Progenitor cell of endocrine pancreas (in vitro differentiated cells): Measurements from ENCODE around the gene MRPL32. TPM values are rescaled to one million over a fixed set of nuclear protein-coding genes. Genes with fewer than 3 reads are reported as not detected.
"Not testable (repeated sequence)": the region's sequence is repeated elsewhere in the genome, so short reads cannot be mapped to it uniquely, and the experiment has no call there.

Experiments used
- DNase-seq: peaks from one replicate; pipeline ENCODE4 v3.0.0; 2021; ENCODE audit warnings: low spot score; ENCODE audit not compliant: unreplicated experiment
- H3K27ac Mint-ChIP-seq: 2 replicates; pipeline ENCODE4 v1.8.0; 2021; ENCODE audit warnings: mild to moderate bottlenecking, moderate library complexity, mixed read lengths
- H3K27me3 Mint-ChIP-seq: 2 replicates; pipeline ENCODE4 v1.8.0; 2021; ENCODE audit warnings: mixed read lengths
- H3K36me3 Mint-ChIP-seq: 2 replicates; pipeline ENCODE4 v1.8.0; 2022; ENCODE audit warnings: mixed read lengths; ENCODE audit not compliant: insufficient read depth
- H3K4me1 Mint-ChIP-seq: 2 replicates; pipeline ENCODE4 v1.8.0; 2021; ENCODE audit warnings: low read depth, mixed read lengths
- H3K4me3 Mint-ChIP-seq: 2 replicates; pipeline ENCODE4 v1.8.0; 2021; ENCODE audit warnings: low read depth, mild to moderate bottlenecking, moderate library complexity, mixed read lengths
- H3K9me3 Mint-ChIP-seq: 2 replicates; pipeline ENCODE4 v1.8.0; 2021; ENCODE audit warnings: low read depth, mixed read lengths
- CTCF ChIP-seq: fragments of 200-600 bp; sonication (generic); IDR thresholded peaks from one replicate; pipeline ENCODE4 v1.5.0; 2021; ENCODE audit warnings: antibody characterized with exemption, mild to moderate bottlenecking; ENCODE audit not compliant: unreplicated experiment
- long read RNA-seq: library from polyadenylated mRNA; unstranded; transcript quantifications from one replicate; pipeline ENCODE4 v2.0.0, GENCODE V29; 2020
- total RNA-seq: library from RNA; stranded (reverse); gene quantifications from 2 replicates; pipeline ENCODE4 v1.2.1, GENCODE V29; 2021

Gene MRPL32
- total RNA-seq = 49.9 and 51.3 TPM in 2 replicates
- long read RNA-seq, transcript MRPL32-201 (3 exons, 1,035 nt) = major isoform, 19 of 49 reads
- long read RNA-seq, partial matches to known transcripts = 21 of 49 reads
- long read RNA-seq, other reads (novel, unspliced or antisense) = 5 of 49 reads

- peaks cover 33% of the 10 kb centered on the region for H3K4me1 Mint-ChIP-seq
- no peaks in the 10 kb centered on the region for H3K27me3 Mint-ChIP-seq
- H3K4me3 Mint-ChIP-seq = peak within 1 kb of the TSS; percentile 99
- H3K36me3 Mint-ChIP-seq = peaks cover 7% of the 10 kb centered on the region
- peak within 1 kb of the TSS; percentile 97 for H3K27ac Mint-ChIP-seq
- no peak for TF ChIP-seq CTCF
- peak; percentile 84 for DNase-seq
- no peaks in the 10 kb centered on the region for H3K9me3 Mint-ChIP-seq
Measured at GRCh38 chr7:42931834-42932651, at the start of gene MRPL32, which contains the start of gene PSMA2. TSS of gene MRPL32 (plus strand) at chr7:42932376. CDS start at chr7:42932387, 11 bp downstream. TSS of gene PSMA2 (minus strand) at chr7:42932174. CDS start at chr7:42932158, 16 bp downstream.

GRCh38 chr7:42883950-42884349 is 48.2 kb upstream of the MRPL32 start:
- DNase-seq = no peak
- Mint-ChIP-seq H3K4me1 (peaks cover 16% of the 10 kb centered on the region), H3K4me3 (no peak overlapping the region), H3K27ac (no peak overlapping the region), H3K9me3 (no peaks in the 10 kb centered on the region), H3K36me3 (no peaks in the 10 kb centered on the region), H3K27me3 (no peaks in the 10 kb centered on the region)
- no peak for TF ChIP-seq CTCF

- H3K9me3 Mint-ChIP-seq, H3K27ac Mint-ChIP-seq, H3K36me3 Mint-ChIP-seq, H3K27me3 Mint-ChIP-seq, H3K4me3 Mint-ChIP-seq, DNase-seq: not testable (repeated sequence)
- peaks cover 20% of the 10 kb centered on the region for H3K4me1 Mint-ChIP-seq
Measured at GRCh38 chr7:42885183-42885582, 47.0 kb upstream of the MRPL32 start.

GRCh38 chr7:42886129-42886528 is 46.0 kb upstream of the MRPL32 start:
- no peaks in the 10 kb centered on the region for H3K27me3 Mint-ChIP-seq
- DNase-seq = no peak
- H3K36me3 Mint-ChIP-seq = no peaks in the 10 kb centered on the region
- peaks cover 22% of the 10 kb centered on the region for H3K4me1 Mint-ChIP-seq
- peak; percentile 44 for TF ChIP-seq CTCF
- no peaks in the 10 kb centered on the region for H3K9me3 Mint-ChIP-seq
- H3K27ac Mint-ChIP-seq = no peak overlapping the region
- no peak overlapping the region for H3K4me3 Mint-ChIP-seq

- H3K4me1 Mint-ChIP-seq = peaks cover 22% of the 10 kb centered on the region
- no peaks in the 10 kb centered on the region for H3K27me3 Mint-ChIP-seq
- H3K36me3 Mint-ChIP-seq = no peaks in the 10 kb centered on the region
- TF ChIP-seq CTCF = no peak
- DNase-seq = no peak
- no peaks in the 10 kb centered on the region for H3K9me3 Mint-ChIP-seq
- H3K4me3 Mint-ChIP-seq = peak overlapping the region; percentile 87
- H3K27ac Mint-ChIP-seq = peak overlapping the region; percentile 97
Measured at GRCh38 chr7:42886893-42887505, 45.2 kb upstream of the MRPL32 start.
